GM15510 (cell line): ENCODE data around the gene C2CD4C.

Source experiments
- POLR2A ChIP-seq: IDR thresholded peaks from 3 replicates; pipeline ENCODE4 v1.6.1; 2011; ENCODE audit warnings: borderline replicate concordance; ENCODE audit not compliant: insufficient read length; ENCODE audit errors: extremely low read depth

Gene C2CD4C

DNA sequence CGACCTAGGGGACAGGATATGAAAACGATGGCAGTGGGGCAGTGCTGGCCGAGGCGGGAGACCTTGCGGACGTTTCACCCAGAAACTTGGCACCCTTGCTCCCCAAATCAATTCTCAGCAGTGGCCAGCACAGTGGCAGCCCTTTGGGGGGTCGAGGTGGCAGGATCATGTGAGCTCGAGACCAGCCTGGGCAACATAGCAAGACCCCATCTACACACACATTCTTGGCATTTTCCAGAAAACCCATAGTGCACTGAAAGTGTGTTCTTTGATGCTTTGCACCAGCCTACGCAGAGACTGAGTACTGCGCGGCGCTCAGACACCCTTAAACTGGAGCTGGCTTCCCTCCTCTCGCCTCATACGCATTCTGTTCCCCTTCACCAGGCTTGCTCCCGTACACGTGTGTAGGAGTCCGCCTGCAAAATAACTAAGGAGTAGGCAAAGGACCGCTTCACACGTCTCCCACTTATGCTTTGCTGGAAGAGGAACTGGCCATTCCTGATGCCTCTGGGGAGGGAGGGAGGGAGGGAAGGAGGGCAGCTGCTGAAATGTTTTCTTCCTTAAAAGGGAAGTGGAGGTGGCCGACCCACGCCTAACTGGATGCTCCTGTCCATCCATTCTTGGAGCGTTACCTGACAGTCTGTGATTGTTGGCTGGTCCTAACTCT lies 40.9 kb downstream of the C2CD4C start:
- no peak for TF ChIP-seq POLR2A

DNA sequence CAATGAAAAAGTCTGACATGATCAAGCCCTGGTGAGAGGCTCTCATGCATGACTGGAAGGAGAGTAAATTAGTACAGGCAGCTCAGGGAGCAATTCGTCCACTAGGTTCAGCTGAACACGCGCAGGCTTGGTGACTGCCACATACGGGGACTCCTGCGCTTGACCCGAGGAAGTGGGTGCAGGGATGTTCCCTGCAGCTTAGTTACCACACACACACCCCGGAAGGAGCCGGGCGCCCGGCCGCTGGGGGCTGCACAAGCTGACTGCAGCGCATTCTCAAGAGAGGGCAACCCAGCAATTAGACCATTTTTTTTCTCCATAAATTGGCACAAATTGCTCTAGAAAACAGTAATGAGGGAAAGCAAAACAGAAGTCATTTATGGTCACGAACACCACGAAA lies 41.4 kb downstream of the C2CD4C start:
- no peak for TF ChIP-seq POLR2A

DNA sequence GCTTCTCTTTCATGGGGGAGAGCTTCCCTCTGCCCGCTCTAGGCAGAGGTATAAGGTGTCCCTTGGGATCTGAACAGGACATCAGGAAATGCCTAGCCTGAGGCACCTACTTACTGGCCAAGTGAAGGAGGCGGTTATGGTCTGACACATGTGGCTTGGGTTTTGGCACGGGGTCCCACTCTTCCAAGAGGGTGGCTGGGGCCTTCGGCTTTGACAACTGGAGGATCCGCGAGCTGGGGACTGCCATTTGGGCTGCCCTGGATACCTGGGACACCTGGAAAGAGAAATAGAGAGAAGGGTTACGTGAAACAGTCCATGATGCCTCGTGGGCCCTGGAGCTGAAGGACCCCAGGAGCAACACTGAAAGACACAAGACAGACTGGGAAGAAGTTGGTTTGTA lies 42.0 kb downstream of the C2CD4C start:
- TF ChIP-seq POLR2A, result no peak

DNA sequence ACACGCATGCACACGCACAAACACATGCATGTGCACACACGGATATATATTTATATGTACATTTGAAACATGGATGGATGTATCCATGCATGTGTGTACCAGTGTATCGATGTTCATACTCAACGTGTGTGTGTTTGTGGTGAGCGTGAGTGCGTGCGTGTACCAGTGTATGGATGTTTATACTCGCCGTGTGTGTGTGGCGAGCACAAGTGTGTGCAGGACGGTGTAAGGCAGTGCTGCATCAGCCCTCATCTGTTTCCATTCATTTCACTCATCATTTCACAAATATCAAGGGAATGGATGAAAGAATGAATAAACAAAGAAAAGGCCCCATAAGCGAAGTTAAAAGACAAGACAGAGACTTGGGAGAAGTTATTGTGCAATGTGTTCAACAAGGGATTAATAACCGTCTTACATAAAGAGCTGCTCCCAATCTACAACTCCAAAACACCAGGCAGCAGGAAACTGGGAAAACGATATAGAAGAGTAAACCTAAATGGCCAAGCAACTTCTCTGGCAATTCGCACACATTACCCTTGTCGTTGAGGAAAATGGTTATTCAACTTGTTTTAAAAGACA lies 42.7 kb downstream of the C2CD4C start:
- no peak for TF ChIP-seq POLR2A

DNA sequence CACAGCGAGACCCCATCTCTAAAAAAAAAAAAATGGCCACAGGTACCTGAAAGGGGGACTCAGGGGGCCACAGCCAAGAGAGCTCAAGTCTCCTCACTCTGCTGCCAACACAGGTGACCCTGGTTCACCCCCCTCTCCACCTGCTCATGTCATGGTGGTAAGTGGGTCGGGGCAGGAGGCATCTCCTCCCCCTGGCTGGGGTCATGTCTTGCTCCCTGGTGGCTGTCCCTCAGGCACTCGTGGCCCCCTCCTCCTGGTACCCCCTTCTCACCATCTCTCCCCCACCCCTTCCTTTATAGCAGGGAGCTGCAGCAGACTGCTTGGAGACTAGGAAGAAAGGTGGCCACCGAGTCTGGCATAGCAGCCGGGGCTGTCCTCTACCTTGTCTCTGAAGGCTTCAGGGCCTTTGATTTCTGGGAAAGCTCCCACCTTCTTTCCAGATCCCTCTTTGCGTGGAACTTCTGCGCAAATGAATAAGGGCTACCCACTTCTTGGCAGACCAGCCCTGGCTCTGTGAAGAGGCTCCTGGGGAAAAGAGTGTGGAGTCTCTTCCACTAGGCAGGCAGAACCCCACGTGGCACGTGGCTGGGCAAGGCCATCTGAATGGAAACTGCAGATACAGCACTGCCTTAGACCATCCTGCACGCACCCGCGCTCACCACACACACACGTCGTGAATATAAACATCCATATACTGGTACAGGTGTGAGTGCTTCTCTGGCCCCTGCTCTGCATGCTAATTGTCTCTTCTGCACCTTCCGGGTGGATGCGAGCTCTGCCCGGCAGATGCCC lies 44.3 kb downstream of the C2CD4C start:
- no peak for TF ChIP-seq POLR2A

DNA sequence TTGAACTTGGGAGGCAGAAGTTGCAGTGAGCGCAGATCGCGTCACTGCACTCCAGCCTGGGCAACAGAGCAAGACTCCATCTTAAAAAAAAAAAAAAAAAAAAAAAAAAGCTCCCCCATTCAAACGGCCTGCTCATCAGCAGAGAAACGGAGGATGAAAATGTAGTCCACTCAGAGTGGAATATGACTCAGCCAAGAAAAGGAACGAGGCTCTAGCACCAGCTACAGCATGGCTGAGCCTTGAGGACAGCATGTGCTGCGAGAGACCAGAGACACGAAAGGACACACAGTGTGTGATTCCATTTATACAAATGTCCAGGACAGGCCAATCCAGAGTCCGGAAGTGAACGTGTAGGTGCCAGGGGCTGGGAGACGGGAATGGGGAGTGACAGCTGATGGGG lies 46.3 kb downstream of the C2CD4C start:
- no peak for TF ChIP-seq POLR2A

DNA sequence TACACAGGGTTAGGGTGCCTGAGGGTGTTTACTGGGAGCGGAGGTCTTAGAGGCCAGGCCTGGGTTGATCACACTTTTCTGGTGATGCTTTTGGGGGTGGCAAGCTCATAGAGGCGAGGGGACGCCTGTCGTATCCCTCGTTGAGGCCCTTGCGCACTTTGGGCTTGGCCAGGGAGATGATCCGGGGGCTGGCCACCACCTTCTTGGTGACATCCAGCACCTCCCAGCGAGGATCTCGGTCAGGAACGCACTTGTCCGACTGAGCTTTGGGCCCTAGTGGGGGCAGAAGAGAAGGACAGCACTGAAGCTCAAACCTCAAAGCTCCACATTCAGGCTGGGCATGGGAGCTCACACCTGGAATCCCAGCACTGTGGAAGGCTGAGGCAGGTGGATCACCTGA lies 46.8 kb downstream of the C2CD4C start:
- no peak for TF ChIP-seq POLR2A

DNA sequence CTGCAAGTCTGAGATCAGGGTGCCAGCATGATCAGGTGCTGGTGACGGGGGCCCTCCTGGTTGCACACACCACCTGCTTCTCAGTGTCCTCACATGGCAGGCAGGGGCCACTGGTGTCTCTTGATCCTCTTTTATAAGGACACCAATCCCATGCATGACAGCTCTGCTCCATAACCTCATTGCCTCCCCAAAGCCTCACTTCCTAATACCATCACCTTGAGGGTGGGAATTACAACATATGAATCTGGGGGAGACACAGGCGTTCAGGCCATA lies 49.4 kb downstream of the C2CD4C start:
- TF ChIP-seq POLR2A, result no peak
